Measurements from ENCODE around the gene RAD51B. TPM values are rescaled to one million over a fixed set of nuclear protein-coding genes. Genes with fewer than 3 reads are reported as not detected.

The RAD51B gene
- total and polyA plus RNA-seq, 8 donors, result 1.8 to 30.7 (median 15.3) TPM

DNA sequence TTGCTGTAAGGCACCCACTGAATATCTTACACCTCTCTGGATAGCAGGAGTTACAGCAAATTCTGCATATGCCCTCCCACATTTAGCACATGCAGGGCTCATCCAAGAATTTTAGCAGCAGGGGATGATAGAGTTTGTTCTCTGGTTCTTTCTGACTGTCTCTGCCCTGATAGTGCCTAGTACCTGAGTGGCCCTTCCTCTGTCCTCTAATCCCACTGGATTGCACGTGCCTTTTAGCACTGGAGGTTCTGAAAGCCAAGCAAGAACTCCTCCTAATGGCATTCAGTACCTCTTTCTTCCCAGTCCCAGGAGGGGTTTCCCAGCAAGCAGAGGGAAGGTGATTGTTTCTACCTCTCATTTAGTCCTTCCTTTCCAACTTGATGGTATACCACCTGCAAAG, 566.9 kb downstream of the RAD51B start:
- Histone ChIP-seq H3K9me3 (no peaks in the 10 kb centered on the region), H3K4me3 (no peak overlapping the region), H3K27me3 (no peaks in the 10 kb centered on the region), H3K36me3 (no peaks in the 10 kb centered on the region), H3K27ac (peak overlapping the region in 1 of 5 donors; percentile 39), H3K4me1 (peaks cover 0 to 39% (median 26%) of the 10 kb centered on the region in 4 donors)
- WGBS, 5 donors, result 45 to 72% (median 64%) methylated on average over 1 of the region's 1 CpG
- no peak for DNase-seq
- TF ChIP-seq EP300 (IDR thresholded peaks at IDR 0.05) (no peak), POLR2AphosphoS5 (IDR thresholded peaks at IDR 0.05) (no peak), POLR2A (IDR thresholded peaks at IDR 0.05) (no peak)
- TF ChIP-seq, protein P1, sequence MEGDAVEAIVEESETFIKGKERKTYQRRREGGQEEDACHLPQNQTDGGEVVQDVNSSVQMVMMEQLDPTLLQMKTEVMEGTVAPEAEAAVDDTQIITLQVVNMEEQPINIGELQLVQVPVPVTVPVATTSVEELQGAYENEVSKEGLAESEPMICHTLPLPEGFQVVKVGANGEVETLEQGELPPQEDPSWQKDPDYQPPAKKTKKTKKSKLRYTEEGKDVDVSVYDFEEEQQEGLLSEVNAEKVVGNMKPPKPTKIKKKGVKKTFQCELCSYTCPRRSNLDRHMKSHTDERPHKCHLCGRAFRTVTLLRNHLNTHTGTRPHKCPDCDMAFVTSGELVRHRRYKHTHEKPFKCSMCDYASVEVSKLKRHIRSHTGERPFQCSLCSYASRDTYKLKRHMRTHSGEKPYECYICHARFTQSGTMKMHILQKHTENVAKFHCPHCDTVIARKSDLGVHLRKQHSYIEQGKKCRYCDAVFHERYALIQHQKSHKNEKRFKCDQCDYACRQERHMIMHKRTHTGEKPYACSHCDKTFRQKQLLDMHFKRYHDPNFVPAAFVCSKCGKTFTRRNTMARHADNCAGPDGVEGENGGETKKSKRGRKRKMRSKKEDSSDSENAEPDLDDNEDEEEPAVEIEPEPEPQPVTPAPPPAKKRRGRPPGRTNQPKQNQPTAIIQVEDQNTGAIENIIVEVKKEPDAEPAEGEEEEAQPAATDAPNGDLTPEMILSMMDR (IDR thresholded peaks at IDR 0.05), result no peak
- intact Hi-C loops (cut with DNase I; ENCODE audit: low total_unique reads), result no loop called here

DNA sequence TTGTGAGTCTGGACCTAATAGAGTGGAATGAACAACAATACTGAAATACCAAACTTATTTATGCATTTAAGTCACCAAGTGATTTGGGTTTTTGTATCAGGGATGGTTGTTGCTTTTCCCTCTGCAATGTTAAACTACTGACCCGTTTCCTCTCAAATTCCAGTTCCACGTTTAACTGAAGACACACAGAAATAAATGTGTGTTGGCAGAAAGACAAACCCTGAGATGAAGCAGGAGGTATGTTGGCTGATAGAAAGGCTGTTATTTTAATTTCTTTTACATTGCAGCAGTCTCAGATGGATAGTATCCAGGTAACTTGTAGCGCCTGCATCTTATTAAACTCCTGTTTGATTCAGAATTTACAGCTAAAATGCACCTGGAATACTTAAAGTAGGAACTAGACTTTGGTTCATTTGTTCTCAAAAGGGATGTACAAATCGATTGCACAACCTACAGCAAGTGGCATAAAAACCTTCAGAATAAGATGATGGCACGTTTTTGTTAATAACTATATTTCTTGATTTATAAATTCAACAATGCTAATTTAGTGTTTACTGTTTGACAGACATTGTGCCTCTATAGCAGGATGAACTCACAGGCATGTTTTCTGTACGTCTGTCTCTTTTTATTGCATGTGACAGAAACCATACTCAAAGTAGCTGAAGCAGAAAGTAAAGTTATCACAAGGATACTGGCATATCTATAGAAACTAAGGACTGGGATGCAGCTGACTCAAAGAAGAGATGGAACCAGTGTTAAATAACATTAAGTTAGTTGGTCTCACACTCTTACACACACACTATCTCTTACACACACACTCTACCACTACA, 567.6 kb downstream of the RAD51B start:
- no peak overlapping the region for H3K4me3 ChIP-seq
- peak in 1 of 2 donors; percentile 84 for DNase-seq
- H3K36me3 ChIP-seq, result no peaks in the 10 kb centered on the region
- peaks cover 0 to 46% (median 29%) of the 10 kb centered on the region in 4 donors for H3K4me1 ChIP-seq
- H3K27me3 ChIP-seq, result no peaks in the 10 kb centered on the region
- WGBS, 5 donors, result 20 to 36% (median 27%) methylated on average over 6 of the region's 6 CpGs
- intact Hi-C loops (cut with DNase I; ENCODE audit: low total_unique reads), result no loop called here
- H3K9me3 ChIP-seq, result no peaks in the 10 kb centered on the region
- peak overlapping the region in 1 of 5 donors; percentile 39 for H3K27ac ChIP-seq
- TF ChIP-seq POLR2AphosphoS5 (IDR thresholded peaks at IDR 0.05) (no peak), EP300 (IDR thresholded peaks at IDR 0.05) (no peak), POLR2A (IDR thresholded peaks at IDR 0.05) (no peak)
- TF ChIP-seq, protein P1 (IDR thresholded peaks at IDR 0.05), result no peak

GRCh38 chr14:68389943-68390342, 570.4 kb downstream of the RAD51B start:
- Histone ChIP-seq H3K27ac (peak overlapping the region in 1 of 5 donors; percentile 77), H3K4me3 (no peak overlapping the region), H3K27me3 (no peaks in the 10 kb centered on the region), H3K9me3 (no peaks in the 10 kb centered on the region), H3K4me1 (peaks cover 4 to 56% (median 34%) of the 10 kb centered on the region in 4 donors), H3K36me3 (no peaks in the 10 kb centered on the region)
- intact Hi-C loops (cut with DNase I; ENCODE audit: low total_unique reads), result no loop called here
- WGBS, 5 donors, result 71 to 91% (median 77%) methylated on average over 3 of the region's 3 CpGs
- TF ChIP-seq, protein P1 (IDR thresholded peaks at IDR 0.05), result no peak
- TF ChIP-seq POLR2A (IDR thresholded peaks at IDR 0.05) (no peak), EP300 (IDR thresholded peaks at IDR 0.05) (no peak), POLR2AphosphoS5 (IDR thresholded peaks at IDR 0.05) (no peak)
- peak in 1 of 2 donors; percentile 75 for DNase-seq

GRCh38 chr14:68390741-68391140, 571.2 kb downstream of the RAD51B start:
- peak overlapping the region in 1 of 5 donors; percentile 77 for H3K27ac ChIP-seq
- intact Hi-C loops (cut with DNase I; ENCODE audit: low total_unique reads), result no loop called here

More at GRCh38 chr14:68390741-68391140, 571.2 kb downstream of the RAD51B start:
- no peaks in the 10 kb centered on the region for H3K36me3 ChIP-seq
- no peak overlapping the region for H3K4me3 ChIP-seq
- no peaks in the 10 kb centered on the region for H3K9me3 ChIP-seq
- H3K4me1 ChIP-seq, result peaks cover 4 to 61% (median 38%) of the 10 kb centered on the region in 4 donors
- 52 to 80% (median 64%) methylated on average over 2 of the region's 2 CpGs for WGBS, 5 donors
- TF ChIP-seq POLR2AphosphoS5 (IDR thresholded peaks at IDR 0.05) (no peak), POLR2A (IDR thresholded peaks at IDR 0.05) (no peak), EP300 (IDR thresholded peaks at IDR 0.05) (no peak)
- TF ChIP-seq, protein P1 (IDR thresholded peaks at IDR 0.05), result no peak
- no peaks in the 10 kb centered on the region for H3K27me3 ChIP-seq
- no peak for DNase-seq
